OCI-LY3 (cell line): ENCODE results near the gene ZNF155.

Experiments used
- H2AFZ ChIP-seq: fragments of 200-600, 300-600 bp; shearing (Covaris generic); 2 replicates; pipeline ENCODE4 v1.6.0; 2014; ENCODE audit warnings: antibody characterized with exemption, low read depth, low read length
- H3K27ac ChIP-seq: fragments of 200-600, 300-600 bp; sonication (generic); 2 replicates; pipeline ENCODE4 v1.5.1; 2014; ENCODE audit warnings: mild to moderate bottlenecking, low read length, moderate library complexity, mixed read lengths
- H3K27me3 ChIP-seq: fragments of 200-600, 300-600 bp; sonication (generic); 2 replicates; pipeline ENCODE4 v1.6.1; 2014; ENCODE audit warnings: low read depth, low read length, mixed read lengths
- H3K36me3 ChIP-seq: fragments of 200-600, 300-600 bp; sonication (generic); replicated peaks from 2 replicates; pipeline ENCODE3; 2014; ENCODE audit warnings: low read depth, low read length, mixed read lengths
- H3K4me1 ChIP-seq: fragments of 300-600, 200-600 bp; sonication (generic); 2 replicates; pipeline ENCODE4 v1.6.1; 2014; ENCODE audit warnings: low read length, mixed read lengths
- H3K4me2 ChIP-seq: fragments of 200-600, 300-600 bp; sonication (generic); 2 replicates; pipeline ENCODE4 v1.6.1; 2014; ENCODE audit warnings: low read length, mixed read lengths
- H3K4me3 ChIP-seq: fragments of 300-600, 200-600 bp; sonication (generic); 2 replicates; pipeline ENCODE4 v1.5.1; 2014; ENCODE audit warnings: antibody characterized with exemption, mild to moderate bottlenecking, low read length, moderate library complexity
- H3K79me2 ChIP-seq: fragments of 300-600, 200-600 bp; shearing (Covaris generic); 2 replicates; pipeline ENCODE4 v1.6.1; 2014; ENCODE audit warnings: mild to moderate bottlenecking, low read length, mixed read lengths
- H3K9ac ChIP-seq: fragments of 300-600, 200-600 bp; shearing (Covaris generic); 2 replicates; pipeline ENCODE4 v1.6.0; 2014; ENCODE audit warnings: mild to moderate bottlenecking, low read length, moderate library complexity
- H3K9me3 ChIP-seq: fragments of 200-600, 300-600 bp; shearing (Covaris generic); 2 replicates; pipeline ENCODE4 v1.6.1; 2014; ENCODE audit warnings: low read length, mixed read lengths; ENCODE audit not compliant: insufficient read depth
- H4K20me1 ChIP-seq: fragments of 200-600, 300-600 bp; sonication (generic); 2 replicates; pipeline ENCODE4 v1.6.1; 2016; ENCODE audit warnings: low read length, mixed read lengths; ENCODE audit not compliant: insufficient read depth
- CTCF ChIP-seq: fragments of 200-600, 300-600 bp; sonication (generic); IDR thresholded peaks from 2 replicates; pipeline ENCODE4 v1.5.1; 2014; ENCODE audit warnings: antibody characterized with exemption, low read length, low read depth
- EZH2phosphoT487 ChIP-seq: fragments of 200-600 bp; shearing (Covaris generic); IDR thresholded peaks from 2 replicates; pipeline ENCODE4 v1.6.1; 2018; ENCODE audit warnings: antibody characterized with exemption, mixed run types, low read depth

The ZNF155 gene

GRCh38 chr19:43950834-43951645 is 32.9 kb upstream of the ZNF155 start, which contains the start of gene ZNF221:
TSS of gene ZNF221 (plus strand) at chr19:43951228. CDS start at chr19:43962727, 11,499 bp downstream.
- Histone ChIP-seq H3K27me3 (no peaks in the 10 kb centered on the region), H3K4me2 (peak within 1 kb of the TSS; percentile 67), H3K4me1 (0 out of 2 replicates have a peak, but pooled peaks cover under 1% of the 10 kb centered on the region), H3K36me3 (peaks cover 4% of the 10 kb centered on the region), H3K9ac (peak within 1 kb of the TSS; percentile 71), H4K20me1 (no peaks in the 10 kb centered on the region), H3K79me2 (no peaks in the 10 kb centered on the region), H3K4me3 (peak within 1 kb of the TSS; percentile 81), H3K27ac (0 out of 2 replicates have a peak within 1 kb of the TSS, but pooled peaks have one; percentile 5), H2AFZ (peak within 1 kb of the TSS; percentile 91), H3K9me3 (peaks cover 11% of the 10 kb centered on the region)
- TF ChIP-seq CTCF (peak; percentile 39), EZH2phosphoT487 (no peak)

GRCh38 chr19:43956827-43957226 is 27.2 kb upstream of the ZNF155 start:
- Histone ChIP-seq H2AFZ (no peak overlapping the region), H3K4me2 (no peak overlapping the region), H3K27ac (peak overlapping the region; percentile 27; the same call in 1 of the 2 replicates), H3K36me3 (peaks cover 23% of the 10 kb centered on the region), H3K9me3 (peaks cover 27% of the 10 kb centered on the region), H3K27me3 (no peaks in the 10 kb centered on the region), H4K20me1 (no peaks in the 10 kb centered on the region), H3K4me1 (peaks cover 8% of the 10 kb centered on the region), H3K4me3 (no peak overlapping the region), H3K79me2 (no peaks in the 10 kb centered on the region), H3K9ac (no peak overlapping the region)
- no peak for TF ChIP-seq EZH2phosphoT487
- no peak for TF ChIP-seq CTCF

- H3K27ac ChIP-seq: no peak overlapping the region
- H3K79me2 ChIP-seq: no peaks in the 10 kb centered on the region
- no peak overlapping the region for H3K4me3 ChIP-seq
- no peak overlapping the region for H3K4me2 ChIP-seq
- H3K9me3 ChIP-seq: peaks cover 32% of the 10 kb centered on the region
- no peak overlapping the region for H2AFZ ChIP-seq
- no peaks in the 10 kb centered on the region for H4K20me1 ChIP-seq
- H3K9ac ChIP-seq: no peak overlapping the region
- peaks cover 8% of the 10 kb centered on the region for H3K4me1 ChIP-seq
- H3K27me3 ChIP-seq: no peaks in the 10 kb centered on the region
- no peak for TF ChIP-seq EZH2phosphoT487
- TF ChIP-seq CTCF: no peak
- peaks cover 27% of the 10 kb centered on the region for H3K36me3 ChIP-seq
Measured at GRCh38 chr19:43957891-43958290, 26.1 kb upstream of the ZNF155 start.

- H3K27me3 ChIP-seq: no peaks in the 10 kb centered on the region
- no peak overlapping the region for H3K4me2 ChIP-seq
- no peaks in the 10 kb centered on the region for H3K79me2 ChIP-seq
- H3K4me1 ChIP-seq: peaks cover 8% of the 10 kb centered on the region
- H3K9me3 ChIP-seq: peaks cover 38% of the 10 kb centered on the region
- no peak for TF ChIP-seq CTCF
- TF ChIP-seq EZH2phosphoT487: no peak
- no peak overlapping the region for H2AFZ ChIP-seq
- H3K27ac ChIP-seq: no peak overlapping the region
- no peaks in the 10 kb centered on the region for H4K20me1 ChIP-seq
- H3K36me3 ChIP-seq: peaks cover 37% of the 10 kb centered on the region
- H3K4me3 ChIP-seq: no peak overlapping the region
- no peak overlapping the region for H3K9ac ChIP-seq
Measured at GRCh38 chr19:43960411-43960810, 23.6 kb upstream of the ZNF155 start.
